Upper lobe of left lung (tissue), 6 donors: ENCODE data around the gene PTPN1. TPM values are rescaled to one million over a fixed set of nuclear protein-coding genes. Genes with fewer than 3 reads are reported as not detected.
A peak's percentile ranks its signal among the peaks of the same experiment; 100 is the strongest.
"Not testable (repeated sequence)": the region's sequence is repeated elsewhere in the genome, so short reads cannot be mapped to it uniquely, and the experiment has no call there.

ENCODE experiments used
- ATAC-seq, 2 donors: fragments of 200-7000 bp; cut with Tn5 transposase; one replicate each; pipeline ENCODE4 v1.9.1; 2022; ENCODE audit warnings: mild to moderate bottlenecking in 2 of 2, moderate library complexity in 2 of 2; ENCODE audit not compliant: low FRiP score in 2 of 2
- DNase-seq, 2 donors: peaks; one replicate each; pipeline ENCODE4 v3.0.0-alpha.2; 2019 to 2020
- H3K27ac ChIP-seq, 4 donors: fragments of 200-600 bp; sonication (generic); one replicate each; pipeline ENCODE4 v1.5.1; 2016 to 2019
- H3K27me3 ChIP-seq, 4 donors: fragments of 200-600 bp; sonication (generic); one replicate each; pipeline ENCODE4 v1.5.1; 2017 to 2019
- H3K36me3 ChIP-seq, 4 donors: fragments of 200-600 bp; sonication (generic); one replicate each; pipeline ENCODE4 v1.5.1; 2016 to 2019
- H3K4me1 ChIP-seq, 4 donors: fragments of 200-600 bp; sonication (generic); one replicate each; pipeline ENCODE4 v1.5.1; 2018 to 2019
- H3K4me3 ChIP-seq, 4 donors: fragments of 200-600 bp; sonication (generic); one replicate each; pipeline ENCODE4 v1.5.1; 2017 to 2019; ENCODE audit warnings: mild to moderate bottlenecking in 2 of 4, moderate library complexity in 1 of 4
- H3K9me3 ChIP-seq, 4 donors: fragments of 200-600 bp; sonication (generic); one replicate each; pipeline ENCODE4 v1.5.1; 2018 to 2019
- CTCF ChIP-seq, 6 experiments: fragments of 450-650 bp in 4 of 6; fragments of 200-600 bp in 2 of 6; sonication (generic) in 2 of 6; IDR thresholded peaks; one replicate each; pipeline ENCODE4 v1.5.1; 2016 to 2019; ENCODE audit warnings: antibody characterized with exemption in 6 of 6
- EP300 ChIP-seq, 4 donors: sonication (generic); formaldehyde crosslinking; IDR thresholded peaks; one replicate each; pipeline ENCODE4 v1.5.1; 2017; ENCODE audit warnings: antibody characterized with exemption in 4 of 4, control low read depth in 2 of 4
- POLR2A ChIP-seq, 4 donors: fragments of 450-650 bp; IDR thresholded peaks; one replicate each; pipeline ENCODE4 v1.5.1; 2016 to 2017; ENCODE audit warnings: antibody characterized with exemption in 4 of 4, mild to moderate bottlenecking in 2 of 4
- POLR2AphosphoS5 ChIP-seq, 2 donors: sonication (generic); formaldehyde crosslinking; IDR thresholded peaks; one replicate each; pipeline ENCODE4 v1.5.1; 2017; ENCODE audit warnings: antibody characterized with exemption in 2 of 2
- WGBS, 2 donors: methylation state at CpG; one replicate each; pipeline ENCODE4 v1.1.5; 2017 to 2018; 5-methylcytosine and 5-hydroxymethylcytosine counted together
- total RNA-seq, 6 donors: library from RNA; depleted of rRNA in 4 of 6; stranded (reverse); fragments of >200 nt in 4 of 6; gene quantifications; one replicate each; pipeline versions ENCODE4 v1.1.0 to v1.2.1, GENCODE V29; 2016 to 2021
- donor health status: DM: no; HTN: no; CAD: no; lungs with moderate emphysema.
- donor health status: DM: no; HTN: yes; CAD: no; lungs with severe emphysema.

Gene PTPN1
- total RNA-seq, 6 donors from 2014 or later, result 75.1 to 137 (median 96.1) TPM

- H3K27ac ChIP-seq, result peak overlapping the region in 1 of 4 donors; percentile 42
- no peak overlapping the region for H3K4me3 ChIP-seq
- no peak for DNase-seq
- TF ChIP-seq POLR2AphosphoS5 (IDR thresholded peaks at IDR 0.05) (no peak), POLR2A (IDR thresholded peaks at IDR 0.05) (no peak), CTCF (IDR thresholded peaks at IDR 0.05) (no peak), EP300 (IDR thresholded peaks at IDR 0.05) (no peak)
- H3K36me3 ChIP-seq, result no peaks in the 10 kb centered on the region
- H3K27me3 ChIP-seq, result no peaks in the 10 kb centered on the region
- no peak for ATAC-seq
- peaks cover 8 to 34% (median 18%) of the 10 kb centered on the region in 4 donors for H3K4me1 ChIP-seq
- no peaks in the 10 kb centered on the region for H3K9me3 ChIP-seq
- 84 to 91% methylated on average over 2 of the region's 2 CpGs for WGBS, 2 donors
Measured at GRCh38 chr20:50469796-50470195, 40.4 kb upstream of the PTPN1 start.

GRCh38 chr20:50470264-50470858 is 39.8 kb upstream of the PTPN1 start:
- H3K9me3 ChIP-seq, result no peaks in the 10 kb centered on the region
- peak overlapping the region in 1 of 4 donors; percentile 42 for H3K27ac ChIP-seq
- TF ChIP-seq POLR2A (IDR thresholded peaks at IDR 0.05) (no peak), CTCF (IDR thresholded peaks at IDR 0.05) (peak in 1 of 6 experiments; percentile 9), EP300 (IDR thresholded peaks at IDR 0.05) (no peak)
- no peak for ATAC-seq
- no peak overlapping the region for H3K4me3 ChIP-seq
- DNase-seq, result no peak
- 68 to 77% methylated on average over 4 of the region's 4 CpGs for WGBS, 2 donors
- no peaks in the 10 kb centered on the region for H3K27me3 ChIP-seq
- peaks cover 9 to 34% (median 19%) of the 10 kb centered on the region in 4 donors for H3K4me1 ChIP-seq
- no peaks in the 10 kb centered on the region for H3K36me3 ChIP-seq

- WGBS, 2 donors, result 18 to 39% methylated on average over 1 of the region's 1 CpG
- no peaks in the 10 kb centered on the region for H3K27me3 ChIP-seq
- DNase-seq (no peak), ATAC-seq (no peak)
- no peaks in the 10 kb centered on the region for H3K36me3 ChIP-seq
- H3K27ac ChIP-seq, result peak overlapping the region in 1 of 4 donors; percentile 42
- H3K4me3 ChIP-seq, result no peak overlapping the region
- H3K4me1 ChIP-seq, result peaks cover 15 to 34% (median 22%) of the 10 kb centered on the region in 4 donors
- TF ChIP-seq POLR2AphosphoS5 (IDR thresholded peaks at IDR 0.05) (peak in 1 of 2 donors; percentile 55), EP300 (IDR thresholded peaks at IDR 0.05) (peak in 1 of 4 donors; percentile 13), CTCF (IDR thresholded peaks at IDR 0.05) (no peak), POLR2A (IDR thresholded peaks at IDR 0.05) (no peak)
- no peaks in the 10 kb centered on the region for H3K9me3 ChIP-seq
Measured at GRCh38 chr20:50471231-50471630, 39.0 kb upstream of the PTPN1 start.

- 88% methylated on average over 12 of the region's 12 CpGs for WGBS, 2 donors
- H3K9me3 ChIP-seq, result no peaks in the 10 kb centered on the region
- TF ChIP-seq POLR2A (IDR thresholded peaks at IDR 0.05) (no peak), POLR2AphosphoS5 (IDR thresholded peaks at IDR 0.05) (no peak), CTCF (IDR thresholded peaks at IDR 0.05) (no peak), EP300 (IDR thresholded peaks at IDR 0.05) (no peak)
- H3K4me3 ChIP-seq, result no peak overlapping the region
- no peak for DNase-seq
- peaks cover 16 to 38% (median 23%) of the 10 kb centered on the region in 4 donors for H3K4me1 ChIP-seq
- peak in 1 of 2 donors; percentile 47 for ATAC-seq
- no peaks in the 10 kb centered on the region for H3K27me3 ChIP-seq
- peak overlapping the region in 1 of 4 donors; percentile 59 for H3K27ac ChIP-seq
- H3K36me3 ChIP-seq, result no peaks in the 10 kb centered on the region
Measured at GRCh38 chr20:50472693-50473664, 37.2 kb upstream of the PTPN1 start.

- H3K4me1 ChIP-seq, result peaks cover 23 to 49% (median 29%) of the 10 kb centered on the region in 4 donors
- not testable (repeated sequence) for DNase-seq, H3K9me3 ChIP-seq, H3K27ac ChIP-seq, H3K27me3 ChIP-seq, ATAC-seq, H3K4me3 ChIP-seq, H3K36me3 ChIP-seq
- WGBS, 2 donors, result 90 to 91% methylated on average over 5 of the region's 5 CpGs
Measured at GRCh38 chr20:50474356-50474755, 35.8 kb upstream of the PTPN1 start.
